WTC11 (cell line): ENCODE data around the gene MRPS30. TPM values are rescaled to one million over a fixed set of nuclear protein-coding genes. Genes with fewer than 3 reads are reported as not detected.

Experiments
- ATAC-seq: fragments of 200-7000 bp; cut with Tn5 transposase; 2 replicates; pipeline ENCODE4 v1.10.0; 2021; ENCODE audit warnings: mild to moderate bottlenecking, moderate library complexity
- CTCF ChIA-PET: fragments of 300-600 bp; sonication (Branson Sonifier 250); formaldehyde crosslinking; loops from one replicate; lab custom pipeline; 2021; ENCODE audit warnings: antibody characterized with exemption; lab: Charles Lee
- POLR2A ChIA-PET: fragments of 350-600 bp; sonication (Branson Sonifier 250); formaldehyde crosslinking; loops from one replicate; lab custom pipeline; 2021; ENCODE audit warnings: antibody characterized with exemption; lab: Charles Lee
- DNase-seq: peaks from one replicate; pipeline ENCODE4 v3.0.0; 2021; ENCODE audit warnings: low spot score
- H3K27ac Mint-ChIP-seq: 2 replicates; pipeline ENCODE4 v1.8.0; 2021; ENCODE audit warnings: mixed read lengths
- H3K27me3 Mint-ChIP-seq: 2 replicates; pipeline ENCODE4 v1.8.0; 2021; ENCODE audit warnings: low read depth, mild to moderate bottlenecking, moderate library complexity, mixed read lengths
- H3K36me3 Mint-ChIP-seq: 2 replicates; pipeline ENCODE4 v1.8.0; 2021; ENCODE audit warnings: mixed read lengths
- H3K4me1 Mint-ChIP-seq: 2 replicates; pipeline ENCODE4 v1.8.0; 2022; ENCODE audit warnings: mixed read lengths
- H3K4me3 Mint-ChIP-seq: 2 replicates; pipeline ENCODE4 v1.8.0; 2021; ENCODE audit warnings: mild to moderate bottlenecking, moderate library complexity, mixed read lengths
- H3K9me3 Mint-ChIP-seq: 2 replicates; pipeline ENCODE4 v1.8.0; 2021; ENCODE audit warnings: mixed read lengths
- AR ChIP-seq: fragments of 250-450 bp; sonication (Bioruptor Pico); IDR thresholded peaks from 2 replicates; pipeline ENCODE4 v1.9.0; 2021; ENCODE audit warnings: mild to moderate bottlenecking
- CBFB ChIP-seq: sonication (generic); formaldehyde crosslinking; IDR thresholded peaks from 2 replicates; pipeline ENCODE4 v1.8.1; 2022; ENCODE audit warnings: mild to moderate bottlenecking, low read depth, missing genetic modification reagents
- CREB1 ChIP-seq: sonication (generic); formaldehyde crosslinking; IDR thresholded peaks from 2 replicates; pipeline ENCODE4 v1.8.0; 2023; ENCODE audit warnings: mild to moderate bottlenecking, missing genetic modification reagents
- ESRRA ChIP-seq: sonication (generic); formaldehyde crosslinking; IDR thresholded peaks from 2 replicates; pipeline ENCODE4 v1.8.1; 2022; ENCODE audit warnings: mild to moderate bottlenecking, missing genetic modification reagents, borderline replicate concordance
- IRF2 ChIP-seq: sonication (generic); formaldehyde crosslinking; IDR thresholded peaks from 2 replicates; pipeline ENCODE4 v1.8.0; 2022; ENCODE audit warnings: low read depth, missing genetic modification reagents, borderline replicate concordance
- MLX ChIP-seq: sonication (generic); formaldehyde crosslinking; IDR thresholded peaks from 2 replicates; pipeline ENCODE4 v1.8.1; 2023; ENCODE audit warnings: mild to moderate bottlenecking, missing genetic modification reagents, moderate library complexity
- NFYB ChIP-seq: sonication (generic); formaldehyde crosslinking; conservative IDR thresholded peaks from 2 replicates; pipeline ENCODE4 v1.8.0; 2022; ENCODE audit warnings: low read depth, missing genetic modification reagents
- NR1H2 ChIP-seq: sonication (generic); formaldehyde crosslinking; IDR thresholded peaks from 2 replicates; pipeline ENCODE4 v1.9.0; 2021; ENCODE audit warnings: mild to moderate bottlenecking, moderate library complexity, missing genetic modification reagents
- SMAD3 ChIP-seq: sonication (generic); formaldehyde crosslinking; IDR thresholded peaks from 2 replicates; pipeline ENCODE4 v1.8.0; 2022; ENCODE audit warnings: missing genetic modification reagents, mild to moderate bottlenecking, borderline replicate concordance
- STAT6 ChIP-seq: sonication (generic); formaldehyde crosslinking; conservative IDR thresholded peaks from 2 replicates; pipeline ENCODE4 v1.8.1; 2023; ENCODE audit warnings: mild to moderate bottlenecking, low read depth, missing genetic modification reagents, moderate library complexity
- TP53 ChIP-seq: sonication (generic); formaldehyde crosslinking; IDR thresholded peaks from 2 replicates; pipeline ENCODE4 v1.8.1; 2023; ENCODE audit warnings: mild to moderate bottlenecking, missing genetic modification reagents
- USF2 ChIP-seq: sonication (generic); formaldehyde crosslinking; IDR thresholded peaks from 2 replicates; pipeline ENCODE4 v1.8.1; 2023; ENCODE audit warnings: mild to moderate bottlenecking, missing genetic modification reagents, moderate library complexity
- ZNF121 ChIP-seq: sonication (generic); formaldehyde crosslinking; IDR thresholded peaks from 2 replicates; pipeline ENCODE4 v1.8.0; 2023; ENCODE audit warnings: missing genetic modification reagents
- ZNF138 ChIP-seq: sonication (generic); formaldehyde crosslinking; conservative IDR thresholded peaks from 2 replicates; pipeline ENCODE4 v1.8.1; 2022; ENCODE audit warnings: mild to moderate bottlenecking, moderate library complexity, missing genetic modification reagents
- ZNF219 ChIP-seq: sonication (generic); formaldehyde crosslinking; IDR thresholded peaks from 2 replicates; pipeline ENCODE4 v1.8.0; 2023; ENCODE audit warnings: missing genetic modification reagents, mild to moderate bottlenecking, borderline replicate concordance
- ZNF263 ChIP-seq: sonication (generic); formaldehyde crosslinking; IDR thresholded peaks from 2 replicates; pipeline ENCODE4 v1.8.1; 2022; ENCODE audit warnings: low read depth, mild to moderate bottlenecking, moderate library complexity, missing genetic modification reagents
- ZNF317 ChIP-seq: sonication (generic); formaldehyde crosslinking; IDR thresholded peaks from 2 replicates; pipeline ENCODE4 v1.8.1; 2023; ENCODE audit warnings: low read depth, mild to moderate bottlenecking, moderate library complexity, missing genetic modification reagents, borderline replicate concordance
- ZNF512 ChIP-seq: sonication (generic); formaldehyde crosslinking; IDR thresholded peaks from 2 replicates; pipeline ENCODE4 v1.8.1; 2022; ENCODE audit warnings: missing genetic modification reagents, borderline replicate concordance
- total RNA-seq: library from RNA; stranded (reverse); gene quantifications from 3 replicates; pipeline ENCODE4 v1.2.3, GENCODE V29; 2021

MRPS30 gene
- total RNA-seq, 1 experiment from 2014 or later, result 83.9 TPM

- no peak overlapping the region for H3K4me3 Mint-ChIP-seq
- ChIA-PET POLR2A (no interaction called here), CTCF (no interaction called here)
- peaks cover 88% of the 10 kb centered on the region for H3K9me3 Mint-ChIP-seq
- peaks cover 77% of the 10 kb centered on the region for H3K36me3 Mint-ChIP-seq
- no peak overlapping the region for H3K27ac Mint-ChIP-seq
- H3K27me3 Mint-ChIP-seq, result no peaks in the 10 kb centered on the region; the same call in 1 of the 2 replicates
- peaks cover 7% of the 10 kb centered on the region for H3K4me1 Mint-ChIP-seq
- no peak for ATAC-seq
- TF ChIP-seq CREB1 (CRISPR knock-in tag) (no peak), ZNF138 (CRISPR knock-in tag) (no peak), SMAD3 (CRISPR knock-in tag) (no peak)
- TF ChIP-seq, all 79 proteins: peak for 0
- no peak for DNase-seq
These were observed 14.4 kb upstream of the MRPS30 start for GRCh38 chr5:44794371-44794770.

- no peak overlapping the region for H3K27ac Mint-ChIP-seq
- peak; percentile 8 for DNase-seq
- H3K4me1 Mint-ChIP-seq, result peaks cover 4% of the 10 kb centered on the region
- no peak for TF ChIP-seq NR1H2 (CRISPR knock-in tag)
- no peak for TF ChIP-seq ZNF263 (CRISPR knock-in tag)
- TF ChIP-seq MLX (CRISPR knock-in tag), result no peak
- no peak for TF ChIP-seq USF2
- no peak for TF ChIP-seq CBFB
- no peak for TF ChIP-seq TP53 (CRISPR knock-in tag)
- no peak for TF ChIP-seq ZNF317 (CRISPR knock-in tag)
- no peak for TF ChIP-seq ZNF512 (CRISPR knock-in tag)
- TF ChIP-seq IRF2 (CRISPR knock-in tag), result no peak
- no peak for TF ChIP-seq ESRRA
- no peak for TF ChIP-seq AR (CRISPR knock-in tag)
- no peak for TF ChIP-seq CREB1 (CRISPR knock-in tag)
- TF ChIP-seq ZNF121 (CRISPR knock-in tag), result no peak
- no peaks in the 10 kb centered on the region; the same call in 1 of the 2 replicates for H3K27me3 Mint-ChIP-seq
- POLR2A ChIA-PET, result interaction anchor here (0.7 kb wide), 1 partner anchor 289 kb away, joined by 4 read pairs; no protein-coding TSS in a partner anchor
- CTCF ChIA-PET, result no interaction called here
- H3K9me3 Mint-ChIP-seq, result peaks cover 85% of the 10 kb centered on the region
- H3K4me3 Mint-ChIP-seq, result no peak overlapping the region
- H3K36me3 Mint-ChIP-seq, result peaks cover 81% of the 10 kb centered on the region
- ATAC-seq, result no peak
These were observed 13.3 kb upstream of the MRPS30 start for GRCh38 chr5:44795496-44795895.

GRCh38 chr5:44797841-44798240 lies 10.9 kb upstream of the MRPS30 start:
- H3K9me3 Mint-ChIP-seq, result peaks cover 67% of the 10 kb centered on the region
- no peaks in the 10 kb centered on the region for H3K4me1 Mint-ChIP-seq
- ATAC-seq, result no peak

More at GRCh38 chr5:44797841-44798240, 10.9 kb upstream of the MRPS30 start:
- Mint-ChIP-seq H3K36me3 (peaks cover 64% of the 10 kb centered on the region), H3K4me3 (no peak overlapping the region), H3K27me3 (no peaks in the 10 kb centered on the region; the same call in 1 of the 2 replicates), H3K27ac (no peak overlapping the region)
- no peak for TF ChIP-seq ZNF219 (CRISPR knock-in tag)
- TF ChIP-seq STAT6 (CRISPR knock-in tag), result no peak
- TF ChIP-seq CREB1 (CRISPR knock-in tag), result no peak
- TF ChIP-seq NFYB (CRISPR knock-in tag), result no peak
- ChIA-PET POLR2A (no interaction called here), CTCF (no interaction called here)
- DNase-seq, result no peak
